22Rv1 (cell line): ENCODE measurements around the gene C22orf39.

Source experiments
- ZFX ChIP-seq: fragments of 450-650 bp; IDR thresholded peaks from 2 replicates; pipeline ENCODE4 v1.6.1; 2017; ENCODE audit warnings: antibody characterized with exemption, borderline replicate concordance
- TF ChIP-seq, protein P1 (sequence below): fragments of 450-650 bp; IDR thresholded peaks from 2 replicates; pipeline ENCODE4 v1.5.1; 2017; ENCODE audit warnings: mild to moderate bottlenecking

DNA sequence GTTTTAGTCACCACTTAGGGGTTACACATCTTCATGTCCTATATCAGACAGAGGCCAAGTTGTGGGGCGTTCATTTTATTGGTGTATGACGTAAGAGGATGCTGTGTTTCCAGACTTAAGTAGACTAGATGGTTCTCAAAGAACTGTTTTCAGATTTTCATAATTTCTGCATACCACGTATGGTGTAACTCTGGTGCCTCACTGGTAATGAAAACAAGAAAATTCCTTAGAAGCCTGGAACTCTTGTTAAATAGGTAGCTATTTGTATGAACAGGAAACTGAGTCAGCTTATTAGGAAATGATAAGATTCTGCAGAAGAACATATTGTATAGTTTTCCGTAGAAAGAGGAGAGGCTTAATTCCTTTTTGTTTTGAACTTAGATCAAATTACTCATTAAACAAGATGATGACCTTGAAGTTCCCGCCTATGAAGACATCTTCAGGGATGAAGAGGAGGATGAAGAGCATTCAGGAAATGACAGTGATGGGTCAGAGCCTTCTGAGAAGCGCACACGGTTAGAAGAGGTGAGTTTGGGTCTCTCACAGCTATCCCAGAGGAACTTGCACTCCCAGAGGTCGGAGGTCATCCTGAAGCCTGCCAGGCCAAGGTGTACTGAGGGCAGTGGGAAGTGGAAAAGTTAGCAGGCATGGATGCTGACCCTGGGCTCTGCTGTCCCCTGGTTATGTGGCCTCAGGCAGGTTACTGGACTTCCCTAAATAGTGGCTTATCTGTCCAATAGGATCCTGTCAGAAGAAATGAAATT, 36.2 kb upstream of the C22orf39 start:
- TF ChIP-seq, protein P1, sequence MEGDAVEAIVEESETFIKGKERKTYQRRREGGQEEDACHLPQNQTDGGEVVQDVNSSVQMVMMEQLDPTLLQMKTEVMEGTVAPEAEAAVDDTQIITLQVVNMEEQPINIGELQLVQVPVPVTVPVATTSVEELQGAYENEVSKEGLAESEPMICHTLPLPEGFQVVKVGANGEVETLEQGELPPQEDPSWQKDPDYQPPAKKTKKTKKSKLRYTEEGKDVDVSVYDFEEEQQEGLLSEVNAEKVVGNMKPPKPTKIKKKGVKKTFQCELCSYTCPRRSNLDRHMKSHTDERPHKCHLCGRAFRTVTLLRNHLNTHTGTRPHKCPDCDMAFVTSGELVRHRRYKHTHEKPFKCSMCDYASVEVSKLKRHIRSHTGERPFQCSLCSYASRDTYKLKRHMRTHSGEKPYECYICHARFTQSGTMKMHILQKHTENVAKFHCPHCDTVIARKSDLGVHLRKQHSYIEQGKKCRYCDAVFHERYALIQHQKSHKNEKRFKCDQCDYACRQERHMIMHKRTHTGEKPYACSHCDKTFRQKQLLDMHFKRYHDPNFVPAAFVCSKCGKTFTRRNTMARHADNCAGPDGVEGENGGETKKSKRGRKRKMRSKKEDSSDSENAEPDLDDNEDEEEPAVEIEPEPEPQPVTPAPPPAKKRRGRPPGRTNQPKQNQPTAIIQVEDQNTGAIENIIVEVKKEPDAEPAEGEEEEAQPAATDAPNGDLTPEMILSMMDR: no peak
- no peak for TF ChIP-seq ZFX
